Nephron (organoid): ENCODE data around the gene KRTAP10-8.

Source experiments
- H3K27ac Mint-ChIP-seq, 3 experiments: 2 replicates each; pipeline ENCODE4 v1.8.0; 2020; ENCODE audit warnings: mixed read lengths in 3 of 3, mild to moderate bottlenecking in 2 of 3, moderate library complexity in 1 of 3
- H3K27me3 Mint-ChIP-seq: 2 replicates; pipeline ENCODE4 v1.8.0; 2021; ENCODE audit warnings: low read depth, mild to moderate bottlenecking, moderate library complexity, mixed read lengths
- H3K36me3 Mint-ChIP-seq: 2 replicates; pipeline ENCODE4 v1.8.0; 2020; ENCODE audit warnings: low read depth, mixed read lengths
- H3K4me1 Mint-ChIP-seq: 2 replicates; pipeline ENCODE4 v1.8.0; 2020; ENCODE audit warnings: mixed read lengths
- H3K4me3 Mint-ChIP-seq, 3 experiments: 2 replicates each; pipeline ENCODE4 v1.8.0; 2020; ENCODE audit warnings: mild to moderate bottlenecking in 3 of 3, mixed read lengths in 3 of 3, moderate library complexity in 2 of 3
- H3K9me3 Mint-ChIP-seq: 2 replicates; pipeline ENCODE4 v1.8.0; 2020; ENCODE audit warnings: mixed read lengths
- CTCF ChIP-seq, 3 experiments: fragments of 200-600 bp; sonication (generic); IDR thresholded peaks; one replicate each; pipeline ENCODE4 v1.5.0; 2021; ENCODE audit warnings: antibody characterized with exemption in 3 of 3; ENCODE audit not compliant: unreplicated experiment in 3 of 3

KRTAP10-8 gene

GRCh38 chr21:44612669-44613229 lies 870 bp downstream of the KRTAP10-8 start:
- no peak overlapping the region for H3K27ac Mint-ChIP-seq
- H3K4me1 Mint-ChIP-seq, result no peaks in the 10 kb centered on the region
- H3K9me3 Mint-ChIP-seq, result peaks cover 30% of the 10 kb centered on the region
- H3K36me3 Mint-ChIP-seq, result peaks cover 3% of the 10 kb centered on the region
- no peak for TF ChIP-seq CTCF (IDR thresholded peaks at IDR 0.05; ENCODE audit: unreplicated experiment in 3 of 3)
- peaks cover 11% of the 10 kb centered on the region for H3K27me3 Mint-ChIP-seq
- no peak overlapping the region for H3K4me3 Mint-ChIP-seq

GRCh38 chr21:44613386-44614155 lies 1.7 kb downstream of the KRTAP10-8 start:
- no peak overlapping the region for H3K4me3 Mint-ChIP-seq
- peaks cover 29% of the 10 kb centered on the region for H3K9me3 Mint-ChIP-seq
- H3K27ac Mint-ChIP-seq, result no peak overlapping the region
- no peaks in the 10 kb centered on the region for H3K4me1 Mint-ChIP-seq
- TF ChIP-seq CTCF (IDR thresholded peaks at IDR 0.05; ENCODE audit: unreplicated experiment in 3 of 3), result no peak
- H3K36me3 Mint-ChIP-seq, result peaks cover 3% of the 10 kb centered on the region
- peaks cover 11% of the 10 kb centered on the region for H3K27me3 Mint-ChIP-seq

GRCh38 chr21:44614161-44614631 lies 2.3 kb downstream of the KRTAP10-8 start:
- H3K27me3 Mint-ChIP-seq, result peaks cover 11% of the 10 kb centered on the region
- H3K27ac Mint-ChIP-seq, result no peak overlapping the region
- H3K4me3 Mint-ChIP-seq, result no peak overlapping the region
- H3K4me1 Mint-ChIP-seq, result no peaks in the 10 kb centered on the region
- H3K36me3 Mint-ChIP-seq, result no peaks in the 10 kb centered on the region
- H3K9me3 Mint-ChIP-seq, result peaks cover 30% of the 10 kb centered on the region
- no peak for TF ChIP-seq CTCF (IDR thresholded peaks at IDR 0.05; ENCODE audit: unreplicated experiment in 3 of 3)

- TF ChIP-seq CTCF (IDR thresholded peaks at IDR 0.05; ENCODE audit: unreplicated experiment in 3 of 3), result no peak
- H3K27me3 Mint-ChIP-seq, result peaks cover 11% of the 10 kb centered on the region
- peaks cover 30% of the 10 kb centered on the region for H3K9me3 Mint-ChIP-seq
- no peaks in the 10 kb centered on the region for H3K36me3 Mint-ChIP-seq
- no peaks in the 10 kb centered on the region for H3K4me1 Mint-ChIP-seq
- H3K4me3 Mint-ChIP-seq, result no peak overlapping the region
- H3K27ac Mint-ChIP-seq, result no peak overlapping the region
These were observed 3.1 kb downstream of the KRTAP10-8 start for GRCh38 chr21:44614961-44615391.

GRCh38 chr21:44615466-44615865 lies 3.6 kb downstream of the KRTAP10-8 start:
- Mint-ChIP-seq H3K4me1 (no peaks in the 10 kb centered on the region), H3K27me3 (peaks cover 11% of the 10 kb centered on the region), H3K9me3 (peaks cover 31% of the 10 kb centered on the region), H3K36me3 (no peaks in the 10 kb centered on the region), H3K27ac (no peak overlapping the region), H3K4me3 (no peak overlapping the region)
- TF ChIP-seq CTCF (IDR thresholded peaks at IDR 0.05; ENCODE audit: unreplicated experiment in 3 of 3), result no peak
